HuH-7 (cell line): ENCODE data around the gene MUC5AC.
A peak's percentile ranks its signal among the peaks of the same experiment; 100 is the strongest.
"Not testable (repeated sequence)": the region's sequence is repeated elsewhere in the genome, so short reads cannot be mapped to it uniquely, and the experiment has no call there.

Source experiments
- DNase-seq: peaks from one replicate; pipeline ENCODE4 v3.0.0; 2011; ENCODE audit warnings: low spot score

MUC5AC gene

DNA sequence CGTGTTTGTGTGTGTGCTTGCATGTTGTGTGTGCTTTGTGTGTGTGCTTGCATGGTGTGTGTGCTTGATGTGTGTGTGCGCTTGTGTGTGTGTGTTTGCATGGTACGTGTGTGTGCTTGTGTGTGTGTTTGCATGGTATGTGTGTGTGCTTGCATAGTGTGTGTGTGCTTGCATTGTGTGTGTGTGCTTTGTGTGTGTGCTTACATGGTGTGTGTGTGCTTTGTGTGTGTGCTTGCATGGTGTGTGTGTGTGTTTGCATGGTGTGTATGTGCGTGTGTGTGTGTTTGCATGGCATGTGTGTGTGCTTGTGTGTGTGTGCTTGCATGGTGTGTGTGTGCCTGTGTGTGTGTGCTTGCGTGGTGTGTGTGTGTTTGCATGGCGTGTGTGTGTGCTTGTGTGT, 10.0 kb upstream of the MUC5AC start:
- DNase-seq: no peak

DNA sequence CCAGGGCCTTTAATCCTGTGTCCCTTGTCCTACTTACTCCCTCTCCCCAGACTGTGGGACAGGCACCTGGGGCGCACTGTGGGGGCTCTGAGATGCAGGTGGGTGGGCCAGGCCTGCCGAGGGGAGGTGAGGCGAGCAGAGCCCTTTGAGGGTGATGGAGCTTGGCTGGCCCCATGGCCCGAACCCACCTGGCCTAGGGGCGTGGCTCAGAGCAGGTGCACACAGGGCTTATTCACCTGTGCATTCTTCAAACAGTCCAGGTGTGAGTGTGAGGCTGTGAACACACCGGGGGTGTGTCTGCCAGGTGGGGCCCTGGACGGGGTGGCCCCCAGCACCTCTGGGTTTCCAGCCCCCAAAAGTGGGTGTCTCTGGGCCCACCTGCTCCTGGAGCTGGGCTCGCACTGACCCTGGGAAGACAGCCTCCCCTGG, 9.0 kb upstream of the MUC5AC start:
- DNase-seq: no peak

DNA sequence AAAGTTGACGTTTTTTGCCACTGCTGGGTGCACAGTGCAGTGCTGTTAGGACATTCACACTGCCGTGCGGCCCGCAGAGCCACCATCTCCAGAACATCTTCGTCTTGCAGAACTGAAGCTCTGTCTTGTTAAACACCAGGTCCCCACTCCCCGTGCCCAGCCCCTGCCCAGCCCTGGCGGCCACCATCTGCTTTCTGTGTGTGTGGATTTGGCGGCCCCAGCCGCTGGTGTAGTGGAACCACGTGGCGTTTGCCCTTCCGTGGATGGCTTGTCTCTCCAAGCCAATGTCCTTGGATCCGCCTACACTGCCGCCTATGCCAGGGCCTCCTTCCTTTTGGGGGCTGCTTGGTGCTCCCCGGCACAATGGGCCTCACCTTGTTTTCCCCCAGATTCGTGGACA, 8.2 kb upstream of the MUC5AC start:
- DNase-seq: no peak

DNA sequence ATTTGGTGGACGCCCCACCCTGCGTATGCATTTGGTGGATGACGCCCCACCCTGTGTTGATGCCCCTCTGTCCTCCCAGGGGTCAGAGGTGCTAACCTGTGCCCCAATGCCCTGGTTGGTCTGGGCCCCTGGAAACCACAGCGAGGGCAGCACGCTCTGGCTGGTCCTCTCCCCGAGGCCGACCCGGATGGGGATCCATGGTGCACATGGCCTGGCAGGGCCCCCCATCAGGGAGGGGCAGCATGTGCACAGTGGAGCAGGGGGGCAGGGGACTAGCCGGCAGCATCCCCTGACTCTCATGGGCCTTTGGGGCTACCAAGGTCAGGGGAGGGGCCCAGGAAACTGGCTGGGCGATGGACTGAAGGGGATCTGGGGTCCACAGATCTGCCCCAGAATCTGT, 7.6 kb upstream of the MUC5AC start:
- no peak for DNase-seq

- DNase-seq: peak; percentile 10
Measured at GRCh38 chr11:1150769-1151365, 6.9 kb upstream of the MUC5AC start.

- peak; percentile 16 for DNase-seq
Measured at GRCh38 chr11:1151366-1152315, 6.1 kb upstream of the MUC5AC start.

DNA sequence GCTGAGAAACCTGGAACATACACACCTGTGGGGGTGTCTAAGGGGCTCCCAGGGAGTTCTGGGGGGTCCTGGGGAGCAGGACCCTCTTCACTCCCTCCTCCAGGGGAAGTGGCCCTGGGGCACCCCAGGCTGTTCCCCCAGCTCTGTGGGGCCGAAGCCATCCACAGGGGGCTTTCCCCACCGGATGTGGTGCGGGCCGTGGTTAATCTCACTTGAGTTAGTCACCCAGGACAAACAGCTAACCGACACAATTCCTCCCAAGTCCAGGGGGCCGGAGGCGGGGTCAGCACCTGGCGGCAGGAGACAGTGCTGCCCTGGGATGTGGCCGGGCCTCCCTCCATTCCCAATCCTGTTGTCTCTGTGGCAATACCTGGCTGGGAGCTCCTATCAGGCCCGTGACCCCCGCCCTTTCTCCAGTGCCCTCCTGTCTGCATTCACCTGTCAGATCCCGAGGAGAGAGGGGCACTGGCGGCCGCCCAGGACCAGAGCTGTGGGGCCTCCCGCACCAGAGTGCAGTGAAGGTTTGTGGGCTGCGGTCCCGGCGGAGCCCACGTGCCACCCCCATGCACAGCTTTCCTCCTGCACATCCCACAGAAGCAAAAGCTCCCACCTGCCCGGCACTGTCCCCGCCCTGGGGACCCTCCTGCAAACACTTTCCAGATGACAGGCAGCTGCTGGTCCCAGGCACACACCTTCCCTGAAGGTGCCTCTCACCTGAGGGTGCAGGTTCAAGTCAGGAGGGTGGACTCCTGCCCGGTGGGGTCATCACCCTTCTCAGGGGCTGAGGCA, 5.2 kb upstream of the MUC5AC start:
- DNase-seq: peak; percentile 19

GRCh38 chr11:1153105-1153950, 4.4 kb upstream of the MUC5AC start:
- DNase-seq: peak; percentile 16

- peak; percentile 14 for DNase-seq
Measured at GRCh38 chr11:1153951-1154493, 3.7 kb upstream of the MUC5AC start.

DNA sequence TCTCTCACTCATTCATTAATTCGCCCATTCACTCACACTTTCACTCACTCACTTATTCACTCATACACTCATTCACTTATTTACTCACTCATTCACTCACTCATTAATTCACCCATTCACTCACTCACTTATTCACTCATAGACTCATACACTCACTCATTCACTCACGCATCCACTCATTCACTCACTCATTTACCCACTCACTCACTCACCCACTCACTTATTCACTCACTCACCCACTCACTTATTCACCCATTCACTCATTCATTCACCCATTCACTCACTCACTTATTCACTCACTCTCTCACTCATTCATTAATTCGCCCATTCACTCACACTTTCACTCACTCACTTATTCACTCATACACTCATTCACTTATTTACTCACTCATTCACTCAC, 3.1 kb upstream of the MUC5AC start:
- DNase-seq: not testable (repeated sequence)

GRCh38 chr11:1155274-1155693, 2.5 kb upstream of the MUC5AC start:
- DNase-seq: no peak

DNA sequence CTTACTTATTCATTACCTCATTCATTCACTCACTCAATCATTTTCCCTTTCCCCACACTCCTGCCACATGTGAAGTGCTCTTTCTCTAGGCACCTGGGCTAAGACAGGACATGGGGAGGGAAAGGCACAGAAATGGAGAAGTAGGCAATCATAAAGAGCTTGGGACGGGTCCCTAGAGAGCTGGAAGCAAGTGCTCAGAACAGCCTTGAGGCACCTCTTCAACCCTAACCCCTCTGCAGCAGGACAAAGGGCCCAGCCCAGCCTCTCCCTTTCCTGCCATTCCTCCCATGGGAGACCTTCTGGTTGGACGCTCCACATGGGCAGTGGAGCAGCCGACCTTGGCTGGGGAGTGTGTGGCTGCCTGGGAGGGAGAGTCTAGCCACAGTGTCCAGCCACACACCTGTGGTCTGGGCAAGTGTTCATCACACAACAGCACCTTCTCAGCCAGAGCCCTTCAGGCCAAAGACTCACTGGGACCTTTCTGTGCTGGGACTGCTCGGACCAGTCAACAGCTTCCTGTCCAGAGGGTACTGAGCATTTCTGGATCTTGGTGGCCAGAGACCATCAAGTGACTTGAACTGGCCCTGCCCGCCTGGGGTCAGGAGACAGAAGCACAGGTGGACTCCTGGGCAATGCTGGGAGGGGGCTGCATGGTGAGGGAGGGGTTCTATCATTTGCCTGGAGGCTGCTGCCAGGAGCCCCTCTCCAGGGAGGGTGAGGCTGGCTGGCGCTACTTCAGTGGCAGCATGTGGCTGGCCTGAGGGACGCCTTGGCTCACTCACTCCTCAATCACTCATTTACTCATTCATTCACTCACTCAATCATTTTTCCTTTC, 1.0 kb upstream of the MUC5AC start:
- DNase-seq: no peak

GRCh38 chr11:1157341-1157644, 460 bp upstream of the MUC5AC start:
- DNase-seq: no peak

DNA sequence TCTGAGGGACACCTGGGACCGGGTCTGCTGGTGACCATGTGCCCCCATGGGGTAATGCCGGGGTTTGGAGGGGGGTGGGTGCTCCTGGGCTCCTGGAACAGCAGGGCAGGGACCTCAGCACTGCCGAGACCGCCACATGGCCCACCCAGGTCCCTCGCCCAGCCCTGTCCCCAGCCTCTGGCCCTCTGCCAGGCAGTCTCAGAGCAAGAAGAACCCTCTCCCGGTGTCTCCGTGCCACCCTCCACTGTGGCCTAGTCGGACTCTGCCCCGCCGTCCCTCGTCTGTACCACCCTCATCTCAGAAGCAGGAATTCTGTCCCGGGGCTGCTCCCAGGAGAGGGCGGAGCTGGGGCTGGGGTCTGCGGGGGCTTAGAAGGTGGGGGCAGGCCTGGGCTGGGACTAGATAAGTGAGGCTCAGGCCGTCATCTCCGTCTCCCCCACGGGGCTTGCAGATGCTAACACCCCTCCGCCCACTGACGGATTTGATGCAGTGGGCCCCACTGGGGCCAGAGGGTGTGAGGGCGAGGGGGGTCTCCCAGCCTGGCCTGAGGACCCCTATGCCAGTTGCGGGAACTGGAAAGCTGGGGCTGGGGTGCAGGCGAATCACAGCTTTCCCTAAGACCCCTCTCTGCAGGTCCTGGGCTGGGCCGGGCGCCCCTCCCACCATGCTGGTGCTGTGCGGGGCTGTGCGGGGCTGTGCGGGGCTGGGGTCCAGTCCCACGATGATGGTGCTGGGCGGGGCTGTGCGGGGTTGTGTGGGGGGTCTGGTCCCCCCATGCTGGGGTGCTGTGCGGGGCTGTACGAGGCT, 1.1 kb downstream of the MUC5AC start:
- no peak for DNase-seq

- DNase-seq: not testable (repeated sequence)
Measured at GRCh38 chr11:1159488-1160220, 1.9 kb downstream of the MUC5AC start.

DNA sequence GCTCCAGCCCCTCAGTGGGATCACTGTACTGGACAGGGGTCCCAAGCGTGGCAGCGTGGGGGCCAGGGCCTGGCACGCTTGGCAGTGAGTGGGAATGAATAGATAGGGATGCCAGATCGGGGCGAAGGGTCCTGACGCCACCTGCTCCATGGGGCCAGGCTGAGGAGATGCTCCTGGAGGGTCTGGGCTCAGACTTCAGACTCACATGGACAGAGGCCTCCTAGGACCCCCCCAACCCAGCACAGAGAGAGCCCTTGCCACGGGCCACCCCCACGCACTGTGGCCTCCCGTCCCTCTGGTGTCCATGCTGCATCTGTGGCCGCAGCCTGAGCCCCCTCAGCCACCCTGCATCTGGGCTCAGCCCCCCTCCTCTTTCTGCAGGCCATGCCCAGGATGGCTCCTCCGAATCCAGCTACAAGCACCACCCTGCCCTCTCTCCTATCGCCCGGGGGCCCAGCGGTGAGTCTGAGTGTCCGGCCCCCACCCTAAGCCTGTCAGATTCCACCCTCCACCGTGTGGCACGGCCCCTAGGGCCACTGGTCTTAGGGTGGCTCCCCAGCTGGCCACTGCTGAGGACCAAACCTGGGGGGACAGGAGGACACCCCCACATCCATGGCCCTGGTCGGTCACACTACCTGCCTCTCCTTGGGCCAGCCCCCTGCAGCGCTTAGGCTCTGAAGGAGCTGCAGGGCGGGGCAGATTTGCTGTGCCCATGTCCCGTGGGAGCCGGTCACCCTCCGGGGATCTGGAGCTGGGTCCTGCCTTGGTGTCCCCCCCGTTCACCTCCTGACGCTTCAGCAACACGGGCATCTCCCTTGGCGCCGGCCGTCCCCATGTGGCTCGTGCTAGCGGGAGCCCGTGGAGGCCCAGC, 2.7 kb downstream of the MUC5AC start:
- DNase-seq: peak; percentile 17

- peak; percentile 8 for DNase-seq
Measured at GRCh38 chr11:1161410-1162137, 3.8 kb downstream of the MUC5AC start.
